GM12878 (cell line): ENCODE data around the gene MAP2K7. TPM values are rescaled to one million over a fixed set of nuclear protein-coding genes. Genes with fewer than 3 reads are reported as not detected.
A peak's percentile ranks its signal among the peaks of the same experiment; 100 is the strongest.

ENCODE experiments used
- ATAC-seq: fragments of 200-7000 bp; cut with Tn5 transposase; 3 replicates; pipeline ENCODE4 v1.9.1; 2020; ENCODE audit warnings: mild to moderate bottlenecking, moderate library complexity
- BruUV-seq: library from RNA; stranded (reverse); fragments of 400-500 nt; replicated peaks from 2 replicates; lab custom pipeline; 2021; lab: Mats Ljungman, UMichigan
- CTCF ChIA-PET: fragments of 300-600 bp; sonication (Branson Sonifier 250); formaldehyde crosslinking; extraction: SDS; loops from one replicate; lab custom pipeline; 2021; ENCODE audit warnings: inconsistent platforms; lab: Yijun Ruan, JAX
- POLR2A ChIA-PET: fragments of 350-600 bp; formaldehyde crosslinking; extraction: SDS; loops from one replicate; lab custom pipeline; 2021; ENCODE audit warnings: inconsistent platforms; lab: Charles Lee
- RAD21 ChIA-PET: fragments of 300-600 bp; sonication (Branson Sonifier 250); formaldehyde crosslinking; loops from one replicate; lab custom pipeline; 2023; ENCODE audit warnings: antibody characterized with exemption; ENCODE audit not compliant: unreplicated experiment; lab: Charles Lee
- SMC1A ChIA-PET: fragments of 300-600 bp; sonication (Branson Sonifier 250); formaldehyde crosslinking; loops from one replicate; lab custom pipeline; 2023; ENCODE audit not compliant: unreplicated experiment, uncharacterized antibody; lab: Charles Lee
- DNase-seq: peaks from one replicate; pipeline ENCODE4 v3.0.0-alpha.2; 2011; ENCODE audit warnings: low read depth, low spot score
- FAIRE-seq: peaks from 3 replicates; lab custom pipeline; 2011; peaks lifted over from hg19 to GRCh38; lab: Jason Lieb, UNC
- H2AFZ ChIP-seq: 2 replicates; pipeline ENCODE4 v1.6.0; 2011; ENCODE audit warnings: low read depth, low read length, control low read depth; ENCODE audit not compliant: control insufficient read depth
- H3K27ac ChIP-seq: 2 replicates; pipeline ENCODE4 v1.5.1; 2011; ENCODE audit warnings: control low read depth; ENCODE audit not compliant: control insufficient read depth, insufficient read depth
- H3K27me3 ChIP-seq, 2 experiments: replicated peaks in 1 of 2; 2 replicates each; pipeline versions ENCODE4 v1.6.0 to v1.6.1; 2011; ENCODE audit warnings: low read length in 1 of 2; ENCODE audit not compliant: control insufficient read depth in 2 of 2, insufficient read depth in 2 of 2
- H3K36me3 ChIP-seq, 2 experiments: 2 replicates each; pipeline ENCODE4 v1.5.1; 2011; ENCODE audit warnings: low read length in 1 of 2; ENCODE audit not compliant: control insufficient read depth in 2 of 2, insufficient read depth in 2 of 2
- H3K4me1 ChIP-seq: 2 replicates; pipeline ENCODE4 v1.6.1; 2011; ENCODE audit warnings: mild to moderate bottlenecking, low read length, moderate library complexity, mixed read lengths; ENCODE audit not compliant: control insufficient read depth, insufficient read depth
- H3K4me2 ChIP-seq: 2 replicates; pipeline ENCODE4 v1.6.0; 2011; ENCODE audit warnings: control low read depth; ENCODE audit not compliant: control insufficient read depth, insufficient read depth
- H3K4me3 ChIP-seq: fragments of 200-600 bp; sonication (generic); 2 replicates; pipeline ENCODE4 v1.5.1; 2016
- H3K79me2 ChIP-seq: 2 replicates; pipeline ENCODE4 v1.6.0; 2011; ENCODE audit warnings: low read length; ENCODE audit not compliant: control insufficient read depth, insufficient read depth
- H3K9ac ChIP-seq: 2 replicates; pipeline ENCODE4 v1.8.0; 2011; ENCODE audit warnings: low read length, control low read depth, mixed read lengths; ENCODE audit not compliant: control insufficient read depth, insufficient read depth
- H3K9me3 ChIP-seq: replicated peaks from 3 replicates; pipeline ENCODE4 v1.5.1; 2011; ENCODE audit warnings: mild to moderate bottlenecking, low read length; ENCODE audit not compliant: control insufficient read depth, insufficient read depth
- H4K20me1 ChIP-seq: 2 replicates; pipeline ENCODE4 v1.6.0; 2011; ENCODE audit not compliant: control insufficient read depth, insufficient read depth
- BCL3 ChIP-seq: IDR thresholded peaks from 2 replicates; pipeline ENCODE4 v1.6.1; 2011; ENCODE audit warnings: borderline replicate concordance, low read depth, mild to moderate bottlenecking, moderate library complexity, low read length; ENCODE audit not compliant: insufficient read depth, poor library complexity, severe bottlenecking
- EGR1 ChIP-seq, 2 experiments: IDR thresholded peaks; 1 replicate in 1 of 2; 2 replicates in 1 of 2; pipeline ENCODE4 v1.6.1; 2011 to 2012; ENCODE audit warnings: low read depth in 2 of 2, low read length in 2 of 2, borderline replicate concordance in 1 of 2, mild to moderate bottlenecking in 1 of 2, moderate library complexity in 1 of 2
- RCOR1 ChIP-seq: conservative IDR thresholded peaks from 2 replicates; pipeline ENCODE4 v1.6.1; 2012; ENCODE audit warnings: low read depth, low read length, improper control_type of control experiment
- SP1 ChIP-seq: IDR thresholded peaks from one replicate; pipeline ENCODE4 v1.6.1; 2011; ENCODE audit warnings: low read depth, low read length
- WGBS: methylation state at CpG from one replicate; pipeline ENCODE4 v1.1.6; 2016; ENCODE audit warnings: low lambda C conversion rate; ENCODE audit not compliant: insufficient replicate concordance, insufficient coverage; ENCODE audit errors: missing lambda C conversion rate; 5-methylcytosine and 5-hydroxymethylcytosine counted together
- in situ Hi-C: fragments of 300-500 bp; cut with MboI; formaldehyde crosslinking; loops from 9 replicates; pipeline ENCODE4 v1.14.3; 2018; ENCODE audit warnings: mixed read lengths
- intact Hi-C: fragments of 100-400 bp; cut with micrococcal nuclease; formaldehyde crosslinking; loops from one replicate; pipeline ENCODE4 v1.14.2; 2022; ENCODE audit not compliant: unreplicated experiment
- polyA plus RNA-seq, 11 experiments: library from polyadenylated mRNA; depleted of rRNA in 4 of 11; unstranded in 6 of 11; stranded (reverse) in 5 of 11; fragments of >200 nt; fragmentation: Nextera tagmentation in 4 of 11; fragmentation: Illumina TruSeq in 1 of 11; extraction: Ambion mirVana in 4 of 11; extraction: Trizol in 1 of 11; gene quantifications; 1 replicate in 1 of 11; 2 replicates in 10 of 11; pipeline versions ENCODE4 v1.2.1 to v1.2.3, GENCODE V29; 2011 to 2016; ENCODE audit warnings: inconsistent platforms in 2 of 11, missing spikeins in 2 of 11, low read depth in 1 of 11
- total RNA-seq, 4 experiments: library from RNA; depleted of rRNA in 3 of 4; stranded (reverse); fragments of >200 nt in 3 of 4; fragmentation: Illumina TruSeq in 1 of 4; extraction: Trizol in 1 of 4; gene quantifications; 2 replicates each; pipeline versions ENCODE4 v1.2.1 to v1.2.3, GENCODE V29; 2013 to 2021

The MAP2K7 gene
- total and polyA plus RNA-seq, 10 of the 15 experiments (the other 5 are each of a cell fraction or from before 2014, with no cell fraction given) = 0.34 to 32.2 (median 6.7) TPM

DNA sequence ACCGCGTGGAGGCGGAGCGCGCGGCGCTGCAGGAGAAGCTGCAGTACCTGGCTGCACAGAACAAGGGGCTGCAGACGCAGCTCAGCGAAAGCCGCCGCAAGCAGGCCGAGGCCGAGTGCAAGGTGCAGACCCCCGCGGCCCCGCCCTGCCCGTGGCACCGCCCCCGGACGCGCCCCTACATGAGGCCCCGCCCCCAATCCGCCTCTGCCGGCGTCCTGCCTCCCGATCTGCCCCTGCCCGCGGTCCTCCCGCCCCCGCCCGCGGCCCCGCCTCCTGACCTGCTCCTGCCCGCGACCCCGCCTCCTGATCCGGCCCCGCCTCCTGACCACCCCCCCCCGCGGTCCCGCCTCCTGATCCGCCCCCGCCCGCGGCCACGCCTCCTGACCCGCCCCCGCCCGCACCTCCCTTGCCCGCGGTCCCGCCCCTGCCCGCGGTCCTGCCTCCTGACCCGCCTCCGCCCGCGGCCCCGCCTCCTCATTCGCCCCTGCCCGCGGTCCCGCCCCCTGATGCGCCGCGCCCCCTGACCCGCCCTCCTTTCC lies 41.2 kb upstream of the MAP2K7 start:
- POLR2A ChIA-PET = interaction anchor here (0.6 kb wide), 1 partner anchor 512 kb away, joined by 3 read pairs; no protein-coding TSS in a partner anchor
- WGBS = 11% methylated on average over 18 of the region's 67 CpGs
- H3K27ac ChIP-seq = no peak overlapping the region
- no peaks in the 10 kb centered on the region for H3K79me2 ChIP-seq
- no peaks in the 10 kb centered on the region for H4K20me1 ChIP-seq
- H3K4me3 ChIP-seq = no peak overlapping the region
- TF ChIP-seq RCOR1 = no peak
- no peak for TF ChIP-seq BCL3
- TF ChIP-seq SP1 = no peak
- peak in 1 of 2 experiments; percentile 55; a peak in 2 of 3 replicates for TF ChIP-seq EGR1 (IDR thresholded peaks at IDR 0.05; ENCODE audit: borderline replicate concordance in 1 of 2, low read depth in 2 of 2, low read length in 2 of 2)
- intact Hi-C loops (no loop called here), in situ Hi-C loops (no loop called here)
- CTCF ChIA-PET = interaction anchor here (1.0 to 1.8 kb wide), 3 partner anchors 10 to 61 kb away, joined by 3 to 9 read pairs (median 3); no protein-coding TSS in a partner anchor
- FAIRE-seq (no peak), ATAC-seq (peak; percentile 55), DNase-seq (no peak)
- SMC1A ChIA-PET = no interaction called here
- H3K36me3 ChIP-seq = no peaks in the 10 kb centered on the region
- no peak overlapping the region for H3K9ac ChIP-seq
- H3K4me1 ChIP-seq = peaks cover 7% of the 10 kb centered on the region; the same call in 1 of the 2 replicates
- peak overlapping the region; percentile 34 for H2AFZ ChIP-seq
- no peaks in the 10 kb centered on the region; the same call in 2 of the 3 replicates for H3K9me3 ChIP-seq
- peak overlapping the region; percentile 48 for H3K4me2 ChIP-seq
- BruUV-seq = no TSS peak
- peaks cover 2 to 15% of the 10 kb centered on the region in 2 experiments; a peak in 3 of 4 replicates for H3K27me3 ChIP-seq
- RAD21 ChIA-PET = no interaction called here
